H9 (cell line): ENCODE results near the gene SULT1A4. TPM values are rescaled to one million over a fixed set of nuclear protein-coding genes. Genes with fewer than 3 reads are reported as not detected.
"Not testable (repeated sequence)": the region's sequence is repeated elsewhere in the genome, so short reads cannot be mapped to it uniquely, and the experiment has no call there.

ENCODE experiments used
- DNase-seq: peaks from one replicate; pipeline ENCODE4 v3.0.0-alpha.2; 2017
- H2AFZ ChIP-seq: one replicate; pipeline ENCODE4 v1.6.1; 2013; ENCODE audit warnings: mild to moderate bottlenecking, low read length, control low read depth, moderate library complexity
- H2AK5ac ChIP-seq: 2 replicates; pipeline ENCODE4 v1.6.1; 2013; ENCODE audit warnings: low read length, control low read depth, mixed read lengths; ENCODE audit not compliant: insufficient read length
- H2BK120ac ChIP-seq: one replicate; pipeline ENCODE4 v1.6.1; 2013; ENCODE audit warnings: low read depth, mild to moderate bottlenecking, low read length, control low read depth, inconsistent platforms; ENCODE audit not compliant: poor library complexity, severe bottlenecking
- H2BK12ac ChIP-seq: 2 replicates; pipeline ENCODE4 v1.6.1; 2013; ENCODE audit warnings: low read length, control low read depth, mixed read lengths, low read depth; ENCODE audit not compliant: insufficient read length
- H2BK15ac ChIP-seq: 2 replicates; pipeline ENCODE4 v1.6.1; 2013; ENCODE audit warnings: low read depth, low read length, control low read depth
- H2BK20ac ChIP-seq: one replicate; pipeline ENCODE4 v1.6.1; 2013; ENCODE audit warnings: low read depth, mild to moderate bottlenecking, low read length, control low read depth, inconsistent platforms; ENCODE audit not compliant: poor library complexity, severe bottlenecking
- H2BK5ac ChIP-seq: 2 replicates; pipeline ENCODE4 v1.6.1; 2013; ENCODE audit warnings: low read length, control low read depth, mixed read lengths; ENCODE audit not compliant: insufficient read length
- H3K14ac ChIP-seq: 2 replicates; pipeline ENCODE4 v1.6.1; 2013; ENCODE audit warnings: low read length, control low read depth; ENCODE audit not compliant: insufficient read depth
- H3K18ac ChIP-seq: 2 replicates; pipeline ENCODE4 v1.6.1; 2013; ENCODE audit warnings: low read depth, mild to moderate bottlenecking, mixed read lengths, low read length, control low read depth; ENCODE audit not compliant: insufficient read length
- H3K23ac ChIP-seq: 2 replicates; pipeline ENCODE4 v1.6.1; 2013; ENCODE audit warnings: low read length, control low read depth, mixed read lengths, low read depth; ENCODE audit not compliant: insufficient read length
- H3K23me2 ChIP-seq: 2 replicates; pipeline ENCODE4 v1.6.1; 2013; ENCODE audit warnings: low read depth, mild to moderate bottlenecking, mixed read lengths, low read length, control low read depth; ENCODE audit not compliant: insufficient read length, poor library complexity, severe bottlenecking
- H3K27ac ChIP-seq: 2 replicates; pipeline ENCODE4 v1.5.1; 2013; ENCODE audit warnings: low read length, control low read depth, mixed read lengths, low read depth; ENCODE audit not compliant: insufficient read length
- H3K27me3 ChIP-seq: 2 replicates; pipeline ENCODE4 v1.6.1; 2013; ENCODE audit warnings: low read length, control low read depth, inconsistent platforms; ENCODE audit not compliant: insufficient read depth
- H3K4ac ChIP-seq: 2 replicates; pipeline ENCODE4 v1.6.1; 2013; ENCODE audit warnings: low read depth, mild to moderate bottlenecking, control low read depth, inconsistent platforms, low read length, moderate library complexity
- H3K4me1 ChIP-seq: 2 replicates; pipeline ENCODE4 v1.6.1; 2013; ENCODE audit warnings: low read length, control low read depth, inconsistent platforms; ENCODE audit not compliant: insufficient read depth
- H3K4me2 ChIP-seq: 2 replicates; pipeline ENCODE4 v1.6.1; 2013; ENCODE audit warnings: low read length, control low read depth, mixed read lengths; ENCODE audit not compliant: insufficient read length, insufficient read depth
- H3K56ac ChIP-seq: 2 replicates; pipeline ENCODE4 v1.6.1; 2013; ENCODE audit warnings: low read depth, mild to moderate bottlenecking, mixed read lengths, low read length, control low read depth; ENCODE audit not compliant: insufficient read length
- H3K79me1 ChIP-seq: 2 replicates; pipeline ENCODE4 v1.6.1; 2013; ENCODE audit warnings: low read depth, mild to moderate bottlenecking, moderate library complexity, low read length, control low read depth, inconsistent platforms; ENCODE audit not compliant: insufficient read depth, poor library complexity, severe bottlenecking
- H3K79me2 ChIP-seq: 2 replicates; pipeline ENCODE4 v1.6.1; 2013; ENCODE audit warnings: low read length, control low read depth, inconsistent platforms; ENCODE audit not compliant: insufficient read depth
- H3K9ac ChIP-seq: 2 replicates; pipeline ENCODE4 v1.6.1; 2013; ENCODE audit warnings: low read length, control low read depth, mixed read lengths; ENCODE audit not compliant: insufficient read length; ENCODE audit errors: extremely low read depth
- H3K9me3 ChIP-seq: one replicate; pipeline ENCODE4 v1.6.1; 2013; ENCODE audit warnings: low read depth, low read length, inconsistent platforms; ENCODE audit not compliant: control insufficient read depth
- H3T11ph ChIP-seq: one replicate; pipeline ENCODE4 v1.6.1; 2013; ENCODE audit warnings: mild to moderate bottlenecking, low read length, control low read depth, inconsistent platforms
- H4K20me1 ChIP-seq: one replicate; pipeline ENCODE4 v1.6.1; 2013; ENCODE audit not compliant: control insufficient read depth, insufficient read length, insufficient read depth
- H4K5ac ChIP-seq: 2 replicates; pipeline ENCODE4 v1.6.1; 2013; ENCODE audit warnings: low read depth, mild to moderate bottlenecking, mixed read lengths, low read length, control low read depth; ENCODE audit not compliant: insufficient read length
- H4K8ac ChIP-seq: replicated peaks from 2 replicates; pipeline ENCODE4 v1.6.1; 2013; ENCODE audit warnings: low read length, control low read depth, mixed read lengths, low read depth; ENCODE audit not compliant: insufficient read length
- H4K91ac ChIP-seq: 2 replicates; pipeline ENCODE4 v1.6.1; 2013; ENCODE audit warnings: low read depth, mild to moderate bottlenecking, moderate library complexity, mixed read lengths, low read length, control low read depth; ENCODE audit not compliant: insufficient read length
- H3K27ac Mint-ChIP-seq, 3 experiments: 2 replicates in 2 of 3; 3 replicates in 1 of 3; pipeline ENCODE4 v1.8.0; 2020 to 2021; ENCODE audit warnings: mixed read lengths in 3 of 3, mild to moderate bottlenecking in 1 of 3, moderate library complexity in 1 of 3
- H3K27me3 Mint-ChIP-seq: 2 replicates; pipeline ENCODE4 v1.8.0; 2021; ENCODE audit warnings: low read depth, mild to moderate bottlenecking, moderate library complexity, mixed read lengths
- H3K36me3 Mint-ChIP-seq, 3 experiments: 2 replicates in 2 of 3; 3 replicates in 1 of 3; pipeline ENCODE4 v1.8.0; 2020 to 2021; ENCODE audit warnings: low read depth in 3 of 3, mixed read lengths in 3 of 3; ENCODE audit not compliant: insufficient read depth in 1 of 3
- H3K4me1 Mint-ChIP-seq, 2 experiments: 2 replicates each; pipeline ENCODE4 v1.8.0; 2020; ENCODE audit warnings: mixed read lengths in 2 of 2
- H3K4me3 Mint-ChIP-seq, 2 experiments: 2 replicates in 1 of 2; 3 replicates in 1 of 2; pipeline ENCODE4 v1.8.0; 2020 to 2021; ENCODE audit warnings: mild to moderate bottlenecking in 2 of 2, mixed read lengths in 2 of 2, moderate library complexity in 1 of 2
- H3K9me3 Mint-ChIP-seq, 2 experiments: 2 replicates in 1 of 2; 3 replicates in 1 of 2; pipeline ENCODE4 v1.8.0; 2020; ENCODE audit warnings: mild to moderate bottlenecking in 2 of 2, mixed read lengths in 2 of 2, moderate library complexity in 1 of 2
- WGBS: extraction: QIAGEN DNeasy Blood & Tissue Kit; methylation state at CpG from one replicate; pipeline ENCODE4 v1.1.7; 2013; ENCODE audit warnings: missing lambda C conversion rate, low lambda C conversion rate, mixed read lengths; ENCODE audit not compliant: insufficient read length; ENCODE audit errors: extremely low coverage; 5-methylcytosine and 5-hydroxymethylcytosine counted together
- total RNA-seq: library from RNA; stranded (reverse); gene quantifications from 2 replicates; pipeline ENCODE4 v1.2.1, GENCODE V29; 2021

Gene SULT1A4
- total RNA-seq, 1 experiment from 2014 or later = 7.6 TPM

- not testable (repeated sequence) for H2BK12ac ChIP-seq, H4K5ac ChIP-seq, H3K4me3 Mint-ChIP-seq, H2BK20ac ChIP-seq, H3K79me1 ChIP-seq, H4K91ac ChIP-seq, H3K79me2 ChIP-seq, H3K4me1 Mint-ChIP-seq, H3T11ph ChIP-seq, H2AK5ac ChIP-seq, H3K23me2 ChIP-seq, H3K27me3 Mint-ChIP-seq, H3K9ac ChIP-seq, H2AFZ ChIP-seq, H4K20me1 ChIP-seq, H2BK120ac ChIP-seq, H3K4ac ChIP-seq, H3K4me1 ChIP-seq, H3K27me3 ChIP-seq, H3K9me3 Mint-ChIP-seq, H3K27ac Mint-ChIP-seq, H3K23ac ChIP-seq, H3K9me3 ChIP-seq, H2BK15ac ChIP-seq, H3K18ac ChIP-seq, H2BK5ac ChIP-seq, H4K8ac ChIP-seq, H3K4me2 ChIP-seq, DNase-seq, H3K56ac ChIP-seq, H3K36me3 Mint-ChIP-seq, H3K27ac ChIP-seq, H3K14ac ChIP-seq
- WGBS = no CpG with 5 or more reads among the region's 2 CpGs
Measured at GRCh38 chr16:29457660-29458059, 2.1 kb upstream of the SULT1A4 start.

- not testable (repeated sequence) for H3K79me1 ChIP-seq, H2AFZ ChIP-seq, H3T11ph ChIP-seq, H4K91ac ChIP-seq, H3K27me3 ChIP-seq, H2BK20ac ChIP-seq, H4K20me1 ChIP-seq, H3K9me3 ChIP-seq, H2AK5ac ChIP-seq, H3K4me1 ChIP-seq, H2BK120ac ChIP-seq, H2BK15ac ChIP-seq, H3K9me3 Mint-ChIP-seq, H3K4me3 Mint-ChIP-seq, H3K9ac ChIP-seq, H2BK12ac ChIP-seq, H3K27ac Mint-ChIP-seq, H3K4ac ChIP-seq, H3K4me2 ChIP-seq, H3K18ac ChIP-seq, H3K36me3 Mint-ChIP-seq, H3K23me2 ChIP-seq, H3K27ac ChIP-seq, H3K14ac ChIP-seq, H4K5ac ChIP-seq, DNase-seq, H3K79me2 ChIP-seq, H4K8ac ChIP-seq, H3K23ac ChIP-seq, H3K4me1 Mint-ChIP-seq, H2BK5ac ChIP-seq, H3K56ac ChIP-seq, H3K27me3 Mint-ChIP-seq
- WGBS = no CpG with 5 or more reads among the region's 9 CpGs
Measured at GRCh38 chr16:29460647-29461030, 926 bp downstream of the SULT1A4 start.
